ENCODE results near the gene SBNO2.
"Not testable (repeated sequence)": the region's sequence is repeated elsewhere in the genome, so short reads cannot be mapped to it uniquely, and the experiment has no call there.

Gene SBNO2

GRCh38 chr19:1208830-1209229 is 34.8 kb upstream of the SBNO2 start:
- DNase-seq: not testable (repeated sequence)

GRCh38 chr19:1206864-1207450 is 32.9 kb upstream of the SBNO2 start:
- DNase-seq: peak; percentile 33 to 54

GRCh38 chr19:1206150-1206863 is 32.2 kb upstream of the SBNO2 start:
- peak in 1 of 2 experiments; percentile 23 for DNase-seq

DNA sequence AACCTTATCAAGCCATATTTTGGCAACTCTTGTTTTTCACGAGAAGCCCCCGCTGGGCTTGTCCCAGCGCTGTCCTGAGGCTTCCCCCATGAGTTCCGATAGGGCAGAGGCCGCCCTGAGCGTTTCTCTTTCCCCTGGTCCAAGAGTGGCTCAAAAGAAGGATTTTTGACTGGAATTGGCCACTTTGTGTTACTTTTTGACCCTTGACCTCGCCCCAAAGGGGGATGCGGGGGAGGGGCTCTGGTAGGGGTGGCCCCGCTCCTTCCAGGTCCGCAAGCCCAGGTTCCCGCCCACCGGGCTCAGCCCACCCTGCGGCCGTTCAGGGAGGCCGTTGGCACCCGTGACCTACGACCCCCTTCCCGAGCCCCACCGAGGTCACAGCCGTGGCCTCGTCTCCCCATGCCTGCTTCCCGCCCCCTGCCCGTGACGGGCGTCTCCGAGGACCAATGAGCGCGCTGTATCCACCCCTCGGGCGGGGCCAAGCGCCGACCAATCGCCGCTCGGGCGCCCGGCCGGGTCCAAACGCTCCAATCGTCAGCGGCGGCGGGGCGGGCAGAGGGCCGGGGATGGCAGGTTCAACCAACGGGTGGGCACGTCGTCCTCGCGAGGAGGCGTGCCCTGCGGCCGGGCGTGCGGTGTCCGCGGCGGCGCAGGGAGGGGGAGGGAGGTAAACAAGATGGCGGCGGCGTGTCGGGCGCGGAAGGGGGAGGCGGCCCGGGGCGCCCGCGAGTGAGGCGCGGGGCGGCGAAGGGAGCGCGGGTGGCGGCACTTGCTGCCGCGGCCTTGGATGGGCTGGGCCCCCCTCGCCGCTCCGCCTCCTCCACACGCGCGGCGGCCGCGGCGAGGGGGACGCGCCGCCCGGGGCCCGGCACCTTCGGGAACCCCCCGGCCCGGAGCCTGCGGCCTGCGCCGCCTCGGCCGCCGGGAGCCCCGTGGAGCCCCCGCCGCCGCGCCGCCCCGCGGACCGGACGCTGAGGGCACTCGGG is 31.3 kb upstream of the SBNO2 start, which contains the start of gene STK11:
STK11 (plus strand) TSS at position 665 of the 986 bp plus-strand sequence. CDS start 1,136 bp downstream, outside the sequence.
- peak; percentile 99 to 100 for DNase-seq

GRCh38 chr19:1200614-1201013 is 26.5 kb upstream of the SBNO2 start:
- not testable (repeated sequence) for DNase-seq

DNA sequence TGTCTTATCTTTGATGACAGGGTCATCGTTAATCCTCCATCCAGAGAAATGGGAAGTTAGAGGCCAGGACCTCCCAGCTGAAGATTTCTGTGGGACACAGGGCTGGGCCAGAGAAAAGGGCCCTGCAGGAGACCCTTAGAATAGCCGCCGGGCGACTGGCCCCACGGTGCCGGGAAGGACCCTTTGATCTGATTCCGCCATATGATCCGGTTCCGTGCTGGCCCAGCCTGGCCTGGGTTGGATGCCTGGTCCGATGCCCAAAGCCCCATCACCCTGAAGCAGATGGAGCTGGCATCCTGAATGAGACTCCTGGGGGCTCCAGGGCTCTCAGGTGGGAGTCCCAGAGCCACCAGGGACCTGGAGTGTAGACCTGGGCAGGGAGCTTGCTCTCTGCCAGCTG is 25.5 kb upstream of the SBNO2 start:
- no peak for DNase-seq

DNA sequence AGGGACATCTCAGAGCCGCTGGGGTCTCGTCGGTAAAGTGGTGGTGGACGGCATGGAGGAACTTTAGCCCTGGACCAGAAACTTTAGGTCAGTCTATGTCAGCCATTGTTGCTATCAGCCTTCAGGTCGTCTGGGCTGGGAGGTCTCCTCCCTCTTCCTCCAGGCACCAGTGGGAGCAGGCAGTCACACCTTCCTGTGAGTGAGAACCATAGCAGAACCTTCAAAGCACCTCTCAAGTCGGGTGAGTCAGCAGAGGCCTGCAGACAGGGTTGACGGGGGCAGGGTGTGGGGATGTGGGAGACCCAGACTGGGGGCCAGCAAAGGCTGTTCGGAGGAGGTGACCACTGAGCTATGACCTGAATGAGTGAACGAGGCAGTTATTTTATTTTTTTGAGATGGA is 15.4 kb upstream of the SBNO2 start:
- DNase-seq: peak; percentile 59 to 69

DNA sequence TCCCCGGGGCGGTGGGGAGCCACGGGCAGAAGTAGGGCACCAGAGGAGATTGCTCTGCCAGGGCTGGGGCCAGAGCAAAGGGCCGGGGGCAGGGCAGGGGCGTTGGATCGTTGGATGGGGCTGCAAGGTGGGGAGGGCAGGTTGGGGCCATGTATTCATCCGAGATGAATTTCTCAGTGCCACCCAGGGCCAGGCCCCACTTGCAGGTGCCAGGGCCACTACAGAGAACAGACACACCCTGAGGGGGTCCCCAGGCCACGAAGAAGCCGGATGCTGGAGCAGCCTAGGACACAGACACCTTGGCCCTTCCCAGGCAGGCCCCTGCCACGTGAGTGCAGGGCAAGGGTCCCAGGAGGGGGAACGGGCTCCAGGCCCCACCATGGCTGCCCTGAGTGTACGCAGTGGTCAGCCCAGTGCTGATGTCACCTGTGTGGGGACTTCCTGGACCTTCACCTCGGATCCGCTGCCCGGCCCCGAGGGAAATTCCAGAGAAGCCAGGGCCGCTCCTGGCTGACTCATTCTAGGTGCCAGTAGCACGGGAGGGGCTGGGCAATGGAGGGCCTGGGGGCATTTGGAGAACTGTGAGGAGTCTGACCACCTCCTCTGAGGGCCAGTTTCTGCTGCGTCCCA is 9.6 kb upstream of the SBNO2 start:
- DNase-seq: no peak

- no peak for DNase-seq
Measured at GRCh38 chr19:1182727-1183126, 8.7 kb upstream of the SBNO2 start.

GRCh38 chr19:1182068-1182467 is 8.0 kb upstream of the SBNO2 start:
- DNase-seq: no peak

DNA sequence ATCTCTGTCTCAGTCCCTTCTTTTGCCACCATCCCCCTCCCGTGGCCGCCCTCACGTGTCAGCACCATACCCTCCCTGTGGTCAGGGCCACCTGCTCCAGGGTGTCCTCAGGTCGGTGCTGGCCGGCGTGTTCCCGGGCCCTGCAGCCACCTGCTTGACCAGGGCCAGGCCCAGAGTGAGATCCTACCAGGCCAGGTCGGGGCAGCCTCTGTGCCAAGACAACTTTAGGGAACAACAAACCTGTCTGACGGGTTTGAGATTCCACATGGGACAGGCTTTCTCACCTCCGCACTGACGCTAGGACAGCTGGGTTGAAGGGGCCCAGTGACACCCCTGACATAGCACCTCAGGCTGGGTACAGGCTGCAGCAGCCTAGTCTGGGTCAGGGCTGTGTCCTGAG is 7.5 kb upstream of the SBNO2 start:
- no peak for DNase-seq

GRCh38 chr19:1177322-1178114 is 3.5 kb upstream of the SBNO2 start:
- no peak for DNase-seq

DNA sequence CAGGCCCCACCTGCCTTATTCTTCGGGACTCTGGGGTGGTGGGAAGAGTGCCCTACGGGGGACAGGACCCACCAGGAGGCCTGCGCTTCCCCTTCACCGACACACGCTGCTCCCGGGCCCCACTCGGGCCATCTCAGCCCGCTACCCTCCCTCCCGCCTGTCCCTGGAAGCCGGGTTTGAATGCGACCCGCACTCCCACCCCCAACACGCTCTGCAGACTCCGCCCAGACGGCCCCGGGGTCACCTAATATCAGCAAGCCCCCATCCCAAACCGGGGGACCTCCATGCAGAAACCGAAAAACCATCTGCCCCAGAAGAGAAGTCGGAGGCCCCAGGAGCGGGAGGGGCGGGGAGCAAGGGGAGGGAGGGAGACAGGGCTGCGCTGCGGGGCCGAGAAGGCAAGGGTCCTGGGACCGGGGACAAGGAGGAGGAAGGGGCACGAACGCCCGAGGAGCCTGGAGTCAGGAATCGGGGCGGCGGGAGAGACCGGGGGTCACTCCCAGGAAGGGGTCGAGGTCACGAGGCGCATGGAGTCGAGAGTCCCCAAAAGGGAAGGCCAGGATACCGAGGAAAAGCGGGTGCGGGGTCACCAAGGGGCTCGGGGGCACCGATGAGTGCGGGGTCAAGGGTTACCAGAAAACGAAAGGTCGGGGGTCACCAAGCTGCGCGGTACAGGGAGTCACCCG is 766 bp downstream of the SBNO2 start:
- DNase-seq: peak in 1 of 2 experiments; percentile 34

DNA sequence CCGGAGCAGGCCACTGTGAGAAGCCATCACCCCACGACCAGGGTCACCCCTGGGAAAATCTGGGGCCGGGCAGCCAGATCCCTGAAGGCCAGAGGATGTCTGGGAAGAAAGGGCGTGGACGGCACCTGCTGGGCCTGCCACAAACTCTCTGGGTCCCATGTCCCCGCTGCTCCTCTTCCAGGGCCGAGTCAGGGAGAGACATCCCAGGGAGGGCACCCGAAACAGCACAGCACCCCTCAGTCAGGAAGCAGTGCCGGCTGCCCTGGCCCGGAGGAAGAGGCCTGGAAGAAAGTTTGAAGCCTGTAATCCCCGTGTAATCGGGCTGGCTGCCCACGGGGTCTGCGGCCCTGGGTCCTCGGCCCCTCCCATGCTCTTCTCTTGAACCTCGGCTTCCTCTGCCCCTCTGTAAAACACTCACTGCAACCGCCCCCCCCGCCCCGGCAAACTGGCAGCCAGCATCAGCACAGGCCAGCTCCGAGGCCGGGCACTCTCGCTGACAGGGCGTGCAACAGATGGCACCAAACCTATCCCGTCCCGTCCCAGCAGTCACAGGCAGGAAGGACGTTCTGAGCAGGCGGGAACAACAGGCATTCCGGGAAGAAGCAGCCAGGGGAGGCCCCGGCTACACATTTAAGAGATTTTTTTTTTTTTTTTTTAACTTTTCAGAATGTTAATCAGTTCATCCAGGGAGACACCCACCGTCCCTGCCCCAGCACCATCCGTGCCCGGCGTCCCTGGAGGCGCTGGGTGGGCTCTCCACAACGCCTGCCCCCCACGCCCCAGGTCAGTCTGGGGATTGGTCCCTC is 1.5 kb downstream of the SBNO2 start:
- DNase-seq: no peak

- no peak for DNase-seq
Measured at GRCh38 chr19:1171755-1172352, 2.2 kb downstream of the SBNO2 start.

- no peak for DNase-seq
Measured at GRCh38 chr19:1170938-1171754, 2.9 kb downstream of the SBNO2 start.

DNA sequence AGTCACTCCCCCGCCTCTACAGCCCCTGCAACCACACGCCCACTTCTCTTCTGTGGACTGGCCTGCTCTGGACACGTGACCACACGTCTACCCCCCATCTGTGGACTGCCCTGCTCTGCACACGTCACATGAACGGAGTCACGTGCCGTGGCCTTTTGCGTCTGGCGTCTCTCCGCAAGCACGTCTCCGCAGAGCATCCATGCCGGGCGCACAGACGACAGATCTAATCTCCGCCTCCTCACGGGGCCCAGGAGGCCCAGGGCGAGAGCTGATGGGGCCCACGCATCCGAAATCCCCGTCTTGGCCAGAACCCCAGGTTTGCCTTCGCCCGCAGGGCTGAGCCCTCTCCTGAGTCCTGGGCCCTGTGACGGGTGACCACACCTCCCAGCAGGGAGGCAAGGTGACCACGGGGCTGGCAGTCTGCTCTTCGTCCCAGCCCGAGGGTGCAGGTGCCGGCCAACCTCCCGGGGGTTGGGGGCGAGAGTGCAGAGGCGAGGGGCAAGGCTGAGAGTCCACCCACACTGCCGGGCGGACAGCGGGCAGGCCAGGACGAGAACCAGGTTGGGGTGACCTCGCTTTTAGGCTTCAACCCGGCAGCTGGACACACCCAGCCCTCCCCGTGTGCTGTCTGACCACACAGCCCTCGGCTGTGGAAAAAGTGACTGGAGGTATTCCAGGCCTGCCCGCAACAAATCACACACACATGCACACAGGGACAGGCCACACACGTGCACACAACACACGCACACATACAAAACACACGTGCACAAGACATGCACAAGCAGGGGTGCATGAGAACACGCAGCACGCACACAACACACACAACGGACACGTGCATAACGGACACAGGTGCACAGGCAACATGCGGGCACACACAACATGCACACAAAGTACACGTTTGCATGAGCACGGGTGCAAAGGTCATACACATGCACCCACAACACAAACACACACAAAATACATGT is 3.9 kb downstream of the SBNO2 start:
- DNase-seq: no peak

DNA sequence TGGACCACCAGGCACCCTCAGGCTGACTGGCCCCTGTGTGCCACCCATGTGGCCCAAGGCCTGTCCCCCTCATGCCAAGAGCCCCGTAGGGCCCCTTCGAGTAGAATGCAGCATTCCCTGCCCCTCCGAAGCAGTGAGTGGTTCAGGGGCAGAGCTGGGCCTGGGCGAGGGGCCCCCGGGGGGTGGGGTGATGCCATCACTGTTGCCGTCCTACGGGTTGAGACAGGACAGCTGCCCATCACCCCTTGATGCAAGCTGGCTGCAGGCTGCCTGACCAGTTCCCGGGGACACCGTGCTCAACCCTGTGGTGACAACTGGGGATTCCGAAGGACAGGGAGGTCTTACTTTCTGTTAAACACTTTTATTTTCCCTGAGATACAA is 4.7 kb downstream of the SBNO2 start:
- DNase-seq: no peak

Data from activated CD4-positive, alpha-beta T cell treated with anti-CD3 and anti-CD28 coated beads, Interleukin-2, amount 50 U/mL, for 48 hours (primary cell).